GM12878 (cell line): ENCODE results near the gene CD27. TPM values are rescaled to one million over a fixed set of nuclear protein-coding genes. Genes with fewer than 3 reads are reported as not detected.
A peak's percentile ranks its signal among the peaks of the same experiment; 100 is the strongest.

Experiments used
- CTCF ChIP-seq, 3 experiments: IDR thresholded peaks in 2 of 3; conservative IDR thresholded peaks in 1 of 3; 2 replicates each; pipeline ENCODE4 v1.5.1; 2011; ENCODE audit warnings: low read depth in 3 of 3, low read length in 3 of 3, mild to moderate bottlenecking in 3 of 3, control low read depth in 2 of 3, moderate library complexity in 2 of 3, inconsistent platforms in 1 of 3, mixed read lengths in 1 of 3; ENCODE audit not compliant: control insufficient read depth in 2 of 3, insufficient read depth in 1 of 3; ENCODE audit errors: extremely low read depth in 1 of 3
- EED ChIP-seq: sonication (generic); IDR thresholded peaks from 2 replicates; pipeline ENCODE4 v1.6.1; 2016; ENCODE audit warnings: antibody characterized with exemption, low read depth
- HCFC1 ChIP-seq: fragments of 150-350 bp; IDR thresholded peaks from 2 replicates; pipeline ENCODE4 v1.6.1; 2014; ENCODE audit warnings: low read length
- IKZF1 ChIP-seq: fragments of 450-650 bp; conservative IDR thresholded peaks from 2 replicates; pipeline ENCODE4 v1.6.1; 2017; ENCODE audit warnings: antibody characterized with exemption, mild to moderate bottlenecking
- JUND ChIP-seq: IDR thresholded peaks from 2 replicates; pipeline ENCODE4 v1.6.1; 2012; ENCODE audit warnings: low read depth, mild to moderate bottlenecking, low read length, improper control_type of control experiment, moderate library complexity
- NFYB ChIP-seq: IDR thresholded peaks from 2 replicates; pipeline ENCODE4 v1.6.1; 2011; ENCODE audit warnings: low read depth, mild to moderate bottlenecking, low read length, improper control_type of control experiment, moderate library complexity; ENCODE audit not compliant: insufficient read depth
- PAX5 ChIP-seq: IDR thresholded peaks from 2 replicates; pipeline ENCODE4 v1.6.1; 2011; ENCODE audit warnings: low read depth, low read length, borderline replicate concordance
- RAD21 ChIP-seq: IDR thresholded peaks from 2 replicates; pipeline ENCODE4 v1.6.1; 2011; ENCODE audit warnings: mild to moderate bottlenecking, low read depth, low read length, moderate library complexity; ENCODE audit not compliant: insufficient read depth
- RELB ChIP-seq: fragments of 450-650 bp; IDR thresholded peaks from 2 replicates; pipeline ENCODE4 v1.6.1; 2017; ENCODE audit warnings: low read depth, mild to moderate bottlenecking, moderate library complexity
- SMC3 ChIP-seq: IDR thresholded peaks from 2 replicates; pipeline ENCODE4 v1.6.1; 2011; ENCODE audit warnings: low read length, improper control_type of control experiment, borderline replicate concordance
- YBX1 ChIP-seq: fragments of 450-650 bp; IDR thresholded peaks from 2 replicates; pipeline ENCODE4 v1.6.1; 2016; ENCODE audit warnings: antibody characterized with exemption
- ZNF207 ChIP-seq: fragments of 450-650 bp; IDR thresholded peaks from 2 replicates; pipeline ENCODE4 v1.6.1; 2014; ENCODE audit warnings: antibody characterized with exemption, mild to moderate bottlenecking, borderline replicate concordance
- polyA plus RNA-seq, 11 experiments: library from polyadenylated mRNA; depleted of rRNA in 4 of 11; unstranded in 6 of 11; stranded (reverse) in 5 of 11; fragments of >200 nt; fragmentation: Nextera tagmentation in 4 of 11; fragmentation: Illumina TruSeq in 1 of 11; extraction: Ambion mirVana in 4 of 11; extraction: Trizol in 1 of 11; gene quantifications; 1 replicate in 1 of 11; 2 replicates in 10 of 11; pipeline versions ENCODE4 v1.2.1 to v1.2.3, GENCODE V29; 2011 to 2016; ENCODE audit warnings: inconsistent platforms in 2 of 11, missing spikeins in 2 of 11, low read depth in 1 of 11
- total RNA-seq, 4 experiments: library from RNA; depleted of rRNA in 3 of 4; stranded (reverse); fragments of >200 nt in 3 of 4; fragmentation: Illumina TruSeq in 1 of 4; extraction: Trizol in 1 of 4; gene quantifications; 2 replicates each; pipeline versions ENCODE4 v1.2.1 to v1.2.3, GENCODE V29; 2013 to 2021
- TF ChIP-seq, protein P1 (sequence below): IDR thresholded peaks from 2 replicates; pipeline ENCODE4 v1.6.1; 2012; ENCODE audit warnings: low read depth, low read length, improper control_type of control experiment
- TF ChIP-seq, protein P2 (sequence below): IDR thresholded peaks from 2 replicates; pipeline ENCODE4 v1.6.1; 2011; ENCODE audit warnings: mild to moderate bottlenecking, low read depth, low read length, moderate library complexity; ENCODE audit not compliant: insufficient replicate concordance
- TF ChIP-seq, protein P3 (sequence below): fragments of 450-650 bp; IDR thresholded peaks from 2 replicates; pipeline ENCODE4 v1.6.1; 2017; ENCODE audit warnings: mild to moderate bottlenecking, moderate library complexity
- TF ChIP-seq, protein P4 (sequence below): IDR thresholded peaks from 2 replicates; pipeline ENCODE4 v1.6.1; 2012; ENCODE audit warnings: low read depth, low read length, improper control_type of control experiment

The CD27 gene
- total and polyA plus RNA-seq, 10 of the 15 experiments (the other 5 are each of a cell fraction or from before 2014, with no cell fraction given), result 4.9 to 184 (median 106) TPM

- peak; percentile 88 to 94 (median 93) for TF ChIP-seq CTCF (IDR thresholded peaks at IDR 0.05 in 2 of 3, conservative IDR thresholded peaks at IDR 0.05 in 1 of 3; ENCODE audit: control insufficient read depth in 2 of 3, extremely low read depth in 1 of 3, insufficient read depth in 1 of 3, low read depth in 3 of 3, low read length in 3 of 3)
- TF ChIP-seq, protein P1, sequence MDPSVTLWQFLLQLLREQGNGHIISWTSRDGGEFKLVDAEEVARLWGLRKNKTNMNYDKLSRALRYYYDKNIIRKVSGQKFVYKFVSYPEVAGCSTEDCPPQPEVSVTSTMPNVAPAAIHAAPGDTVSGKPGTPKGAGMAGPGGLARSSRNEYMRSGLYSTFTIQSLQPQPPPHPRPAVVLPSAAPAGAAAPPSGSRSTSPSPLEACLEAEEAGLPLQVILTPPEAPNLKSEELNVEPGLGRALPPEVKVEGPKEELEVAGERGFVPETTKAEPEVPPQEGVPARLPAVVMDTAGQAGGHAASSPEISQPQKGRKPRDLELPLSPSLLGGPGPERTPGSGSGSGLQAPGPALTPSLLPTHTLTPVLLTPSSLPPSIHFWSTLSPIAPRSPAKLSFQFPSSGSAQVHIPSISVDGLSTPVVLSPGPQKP, result no peak
- peak; percentile 57 for TF ChIP-seq IKZF1
- TF ChIP-seq SMC3, result peak; percentile 99
- TF ChIP-seq RELB, result 0 out of 2 replicates have a peak, but pooled peaks have one; percentile 14
- TF ChIP-seq, protein P2, sequence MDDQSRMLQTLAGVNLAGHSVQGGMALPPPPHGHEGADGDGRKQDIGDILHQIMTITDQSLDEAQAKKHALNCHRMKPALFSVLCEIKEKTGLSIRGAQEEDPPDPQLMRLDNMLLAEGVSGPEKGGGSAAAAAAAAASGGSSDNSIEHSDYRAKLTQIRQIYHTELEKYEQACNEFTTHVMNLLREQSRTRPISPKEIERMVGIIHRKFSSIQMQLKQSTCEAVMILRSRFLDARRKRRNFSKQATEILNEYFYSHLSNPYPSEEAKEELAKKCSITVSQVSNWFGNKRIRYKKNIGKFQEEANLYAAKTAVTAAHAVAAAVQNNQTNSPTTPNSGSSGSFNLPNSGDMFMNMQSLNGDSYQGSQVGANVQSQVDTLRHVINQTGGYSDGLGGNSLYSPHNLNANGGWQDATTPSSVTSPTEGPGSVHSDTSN, result no peak
- TF ChIP-seq EED, result no peak
- TF ChIP-seq RAD21, result peak; percentile 100
- TF ChIP-seq NFYB, result no peak
- TF ChIP-seq YBX1, result no peak
- TF ChIP-seq, protein P3, sequence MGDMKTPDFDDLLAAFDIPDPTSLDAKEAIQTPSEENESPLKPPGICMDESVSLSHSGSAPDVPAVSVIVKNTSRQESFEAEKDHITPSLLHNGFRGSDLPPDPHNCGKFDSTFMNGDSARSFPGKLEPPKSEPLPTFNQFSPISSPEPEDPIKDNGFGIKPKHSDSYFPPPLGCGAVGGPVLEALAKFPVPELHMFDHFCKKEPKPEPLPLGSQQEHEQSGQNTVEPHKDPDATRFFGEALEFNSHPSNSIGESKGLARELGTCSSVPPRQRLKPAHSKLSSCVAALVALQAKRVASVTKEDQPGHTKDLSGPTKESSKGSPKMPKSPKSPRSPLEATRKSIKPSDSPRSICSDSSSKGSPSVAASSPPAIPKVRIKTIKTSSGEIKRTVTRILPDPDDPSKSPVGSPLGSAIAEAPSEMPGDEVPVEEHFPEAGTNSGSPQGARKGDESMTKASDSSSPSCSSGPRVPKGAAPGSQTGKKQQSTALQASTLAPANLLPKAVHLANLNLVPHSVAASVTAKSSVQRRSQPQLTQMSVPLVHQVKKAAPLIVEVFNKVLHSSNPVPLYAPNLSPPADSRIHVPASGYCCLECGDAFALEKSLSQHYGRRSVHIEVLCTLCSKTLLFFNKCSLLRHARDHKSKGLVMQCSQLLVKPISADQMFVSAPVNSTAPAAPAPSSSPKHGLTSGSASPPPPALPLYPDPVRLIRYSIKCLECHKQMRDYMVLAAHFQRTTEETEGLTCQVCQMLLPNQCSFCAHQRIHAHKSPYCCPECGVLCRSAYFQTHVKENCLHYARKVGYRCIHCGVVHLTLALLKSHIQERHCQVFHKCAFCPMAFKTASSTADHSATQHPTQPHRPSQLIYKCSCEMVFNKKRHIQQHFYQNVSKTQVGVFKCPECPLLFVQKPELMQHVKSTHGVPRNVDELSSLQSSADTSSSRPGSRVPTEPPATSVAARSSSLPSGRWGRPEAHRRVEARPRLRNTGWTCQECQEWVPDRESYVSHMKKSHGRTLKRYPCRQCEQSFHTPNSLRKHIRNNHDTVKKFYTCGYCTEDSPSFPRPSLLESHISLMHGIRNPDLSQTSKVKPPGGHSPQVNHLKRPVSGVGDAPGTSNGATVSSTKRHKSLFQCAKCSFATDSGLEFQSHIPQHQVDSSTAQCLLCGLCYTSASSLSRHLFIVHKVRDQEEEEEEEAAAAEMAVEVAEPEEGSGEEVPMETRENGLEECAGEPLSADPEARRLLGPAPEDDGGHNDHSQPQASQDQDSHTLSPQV, result 0 out of 2 replicates have a peak, but pooled peaks have one; percentile 29
- TF ChIP-seq HCFC1, result no peak
- no peak for TF ChIP-seq JUND
- peak; percentile 6; the same call in 1 of the 2 replicates for TF ChIP-seq ZNF207
- TF ChIP-seq PAX5, result no peak
- TF ChIP-seq, protein P4, sequence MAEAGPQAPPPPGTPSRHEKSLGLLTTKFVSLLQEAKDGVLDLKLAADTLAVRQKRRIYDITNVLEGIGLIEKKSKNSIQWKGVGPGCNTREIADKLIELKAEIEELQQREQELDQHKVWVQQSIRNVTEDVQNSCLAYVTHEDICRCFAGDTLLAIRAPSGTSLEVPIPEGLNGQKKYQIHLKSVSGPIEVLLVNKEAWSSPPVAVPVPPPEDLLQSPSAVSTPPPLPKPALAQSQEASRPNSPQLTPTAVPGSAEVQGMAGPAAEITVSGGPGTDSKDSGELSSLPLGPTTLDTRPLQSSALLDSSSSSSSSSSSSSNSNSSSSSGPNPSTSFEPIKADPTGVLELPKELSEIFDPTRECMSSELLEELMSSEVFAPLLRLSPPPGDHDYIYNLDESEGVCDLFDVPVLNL, result no peak
- TF ChIP-seq, all 136 proteins: peak for 13
These were observed 20.9 kb downstream of the CD27 start (continued) for GRCh38 chr12:6465467-6466183.
